SH-SY5Y (cell line): ENCODE results near the gene AGTRAP.

Experiments used
- GATA2 ChIP-seq: IDR thresholded peaks from 2 replicates; pipeline ENCODE4 v1.6.1; 2011; ENCODE audit warnings: mild to moderate bottlenecking, low read depth, low read length
- GATA3 ChIP-seq: IDR thresholded peaks from 2 replicates; pipeline ENCODE4 v1.6.1; 2011; ENCODE audit warnings: low read depth, mild to moderate bottlenecking, low read length, moderate library complexity

GRCh38 chr1:11765661-11766428, 29.9 kb downstream of the AGTRAP start:
- TF ChIP-seq GATA2 (no peak), GATA3 (no peak)
